Upper lobe of left lung (tissue), 6 donors: Measurements from ENCODE around the gene BTBD2. TPM values are rescaled to one million over a fixed set of nuclear protein-coding genes. Genes with fewer than 3 reads are reported as not detected.

Experiments used
- ATAC-seq, 2 donors: fragments of 200-7000 bp; cut with Tn5 transposase; one replicate each; pipeline ENCODE4 v1.9.1; 2022; ENCODE audit warnings: mild to moderate bottlenecking in 2 of 2, moderate library complexity in 2 of 2; ENCODE audit not compliant: low FRiP score in 2 of 2
- DNase-seq, 2 donors: peaks; one replicate each; pipeline ENCODE4 v3.0.0-alpha.2; 2019 to 2020
- H3K27ac ChIP-seq, 4 donors: fragments of 200-600 bp; sonication (generic); one replicate each; pipeline ENCODE4 v1.5.1; 2016 to 2019
- H3K27me3 ChIP-seq, 4 donors: fragments of 200-600 bp; sonication (generic); one replicate each; pipeline ENCODE4 v1.5.1; 2017 to 2019
- H3K36me3 ChIP-seq, 4 donors: fragments of 200-600 bp; sonication (generic); one replicate each; pipeline ENCODE4 v1.5.1; 2016 to 2019
- H3K4me1 ChIP-seq, 4 donors: fragments of 200-600 bp; sonication (generic); one replicate each; pipeline ENCODE4 v1.5.1; 2018 to 2019
- H3K4me3 ChIP-seq, 4 donors: fragments of 200-600 bp; sonication (generic); one replicate each; pipeline ENCODE4 v1.5.1; 2017 to 2019; ENCODE audit warnings: mild to moderate bottlenecking in 2 of 4, moderate library complexity in 1 of 4
- H3K9me3 ChIP-seq, 4 donors: fragments of 200-600 bp; sonication (generic); one replicate each; pipeline ENCODE4 v1.5.1; 2018 to 2019
- EP300 ChIP-seq, 4 donors: sonication (generic); formaldehyde crosslinking; IDR thresholded peaks; one replicate each; pipeline ENCODE4 v1.5.1; 2017; ENCODE audit warnings: antibody characterized with exemption in 4 of 4, control low read depth in 2 of 4
- POLR2A ChIP-seq, 4 donors: fragments of 450-650 bp; IDR thresholded peaks; one replicate each; pipeline ENCODE4 v1.5.1; 2016 to 2017; ENCODE audit warnings: antibody characterized with exemption in 4 of 4, mild to moderate bottlenecking in 2 of 4
- POLR2AphosphoS5 ChIP-seq, 2 donors: sonication (generic); formaldehyde crosslinking; IDR thresholded peaks; one replicate each; pipeline ENCODE4 v1.5.1; 2017; ENCODE audit warnings: antibody characterized with exemption in 2 of 2
- WGBS, 2 donors: methylation state at CpG; one replicate each; pipeline ENCODE4 v1.1.5; 2017 to 2018; 5-methylcytosine and 5-hydroxymethylcytosine counted together
- total RNA-seq, 6 donors: library from RNA; depleted of rRNA in 4 of 6; stranded (reverse); fragments of >200 nt in 4 of 6; gene quantifications; one replicate each; pipeline versions ENCODE4 v1.1.0 to v1.2.1, GENCODE V29; 2016 to 2021
- TF ChIP-seq, protein P1 (sequence below), 6 experiments: fragments of 450-650 bp in 4 of 6; fragments of 200-600 bp in 2 of 6; sonication (generic) in 2 of 6; IDR thresholded peaks; one replicate each; pipeline ENCODE4 v1.5.1; 2016 to 2019; ENCODE audit warnings: antibody characterized with exemption in 6 of 6
- donor health status: DM: no; HTN: no; CAD: no; lungs with moderate emphysema.
- donor health status: DM: no; HTN: yes; CAD: no; lungs with severe emphysema.

Gene BTBD2
- total RNA-seq, 6 donors from 2014 or later, result 49.0 to 87.3 (median 69.8) TPM

GRCh38 chr19:1967087-1967608 is 48.4 kb downstream of the BTBD2 start:
- Histone ChIP-seq H3K36me3 (peaks cover 6 to 34% (median 22%) of the 10 kb centered on the region in 4 donors), H3K27me3 (no peaks in the 10 kb centered on the region), H3K9me3 (no peaks in the 10 kb centered on the region), H3K4me1 (no peaks in the 10 kb centered on the region), H3K27ac (no peak overlapping the region), H3K4me3 (no peak overlapping the region)
- WGBS, 2 donors, result 84 to 88% methylated on average over 13 to 26 of the region's 26 CpGs
- no peak for ATAC-seq
- TF ChIP-seq POLR2A (IDR thresholded peaks at IDR 0.05), result no peak
- TF ChIP-seq, protein P1, sequence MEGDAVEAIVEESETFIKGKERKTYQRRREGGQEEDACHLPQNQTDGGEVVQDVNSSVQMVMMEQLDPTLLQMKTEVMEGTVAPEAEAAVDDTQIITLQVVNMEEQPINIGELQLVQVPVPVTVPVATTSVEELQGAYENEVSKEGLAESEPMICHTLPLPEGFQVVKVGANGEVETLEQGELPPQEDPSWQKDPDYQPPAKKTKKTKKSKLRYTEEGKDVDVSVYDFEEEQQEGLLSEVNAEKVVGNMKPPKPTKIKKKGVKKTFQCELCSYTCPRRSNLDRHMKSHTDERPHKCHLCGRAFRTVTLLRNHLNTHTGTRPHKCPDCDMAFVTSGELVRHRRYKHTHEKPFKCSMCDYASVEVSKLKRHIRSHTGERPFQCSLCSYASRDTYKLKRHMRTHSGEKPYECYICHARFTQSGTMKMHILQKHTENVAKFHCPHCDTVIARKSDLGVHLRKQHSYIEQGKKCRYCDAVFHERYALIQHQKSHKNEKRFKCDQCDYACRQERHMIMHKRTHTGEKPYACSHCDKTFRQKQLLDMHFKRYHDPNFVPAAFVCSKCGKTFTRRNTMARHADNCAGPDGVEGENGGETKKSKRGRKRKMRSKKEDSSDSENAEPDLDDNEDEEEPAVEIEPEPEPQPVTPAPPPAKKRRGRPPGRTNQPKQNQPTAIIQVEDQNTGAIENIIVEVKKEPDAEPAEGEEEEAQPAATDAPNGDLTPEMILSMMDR (IDR thresholded peaks at IDR 0.05), result no peak
- TF ChIP-seq EP300 (IDR thresholded peaks at IDR 0.05), result no peak
- no peak for TF ChIP-seq POLR2AphosphoS5 (IDR thresholded peaks at IDR 0.05)
- DNase-seq, result peak in 1 of 2 donors; percentile 64

- ATAC-seq, result no peak
- WGBS, 2 donors, result 93 to 96% methylated on average over 22 to 23 of the region's 23 CpGs
- TF ChIP-seq EP300 (IDR thresholded peaks at IDR 0.05) (no peak), POLR2AphosphoS5 (IDR thresholded peaks at IDR 0.05) (no peak), POLR2A (IDR thresholded peaks at IDR 0.05) (no peak)
- TF ChIP-seq, protein P1 (IDR thresholded peaks at IDR 0.05), result no peak
Observed at GRCh38 chr19:1962674-1963073, 52.8 kb downstream of the BTBD2 start.

GRCh38 chr19:1961000-1961883 is 54.3 kb downstream of the BTBD2 start:
- no peak for TF ChIP-seq EP300 (IDR thresholded peaks at IDR 0.05)
- TF ChIP-seq, protein P1 (IDR thresholded peaks at IDR 0.05), result no peak
- peak in 1 of 2 donors; percentile 80 for DNase-seq
- no peak overlapping the region for H3K4me3 ChIP-seq

More at GRCh38 chr19:1962674-1963073, 52.8 kb downstream of the BTBD2 start:
- H3K4me1 ChIP-seq, result no peaks in the 10 kb centered on the region
- peak in 1 of 2 donors; percentile 77 for DNase-seq
- no peaks in the 10 kb centered on the region for H3K27me3 ChIP-seq
- H3K36me3 ChIP-seq, result peaks cover 0 to 12% (median 0%) of the 10 kb centered on the region in 4 donors
- H3K27ac ChIP-seq, result no peak overlapping the region
- H3K4me3 ChIP-seq, result no peak overlapping the region
- H3K9me3 ChIP-seq, result no peaks in the 10 kb centered on the region

GRCh38 chr19:1959928-1960589 is 55.5 kb downstream of the BTBD2 start:
- H3K27me3 ChIP-seq, result no peaks in the 10 kb centered on the region
- 94 to 97% methylated on average over 20 to 32 of the region's 32 CpGs for WGBS, 2 donors
- peaks cover 0 to 12% (median 2%) of the 10 kb centered on the region in 4 donors for H3K36me3 ChIP-seq
- H3K4me1 ChIP-seq, result no peaks in the 10 kb centered on the region
- no peak for ATAC-seq
- no peaks in the 10 kb centered on the region for H3K9me3 ChIP-seq
- no peak overlapping the region for H3K27ac ChIP-seq
- TF ChIP-seq, protein P1 (IDR thresholded peaks at IDR 0.05), result no peak
- TF ChIP-seq EP300 (IDR thresholded peaks at IDR 0.05), result no peak
- no peak for TF ChIP-seq POLR2A (IDR thresholded peaks at IDR 0.05)
- TF ChIP-seq POLR2AphosphoS5 (IDR thresholded peaks at IDR 0.05), result no peak
- peak in 1 of 2 donors; percentile 73 for DNase-seq
- H3K4me3 ChIP-seq, result no peak overlapping the region

More at GRCh38 chr19:1961000-1961883, 54.3 kb downstream of the BTBD2 start:
- Histone ChIP-seq H3K36me3 (peaks cover 0 to 12% (median 0%) of the 10 kb centered on the region in 4 donors), H3K27ac (no peak overlapping the region), H3K4me1 (no peaks in the 10 kb centered on the region), H3K27me3 (no peaks in the 10 kb centered on the region), H3K9me3 (no peaks in the 10 kb centered on the region)
- WGBS, 2 donors, result 90 to 92% methylated on average over 37 to 38 of the region's 42 CpGs
- ATAC-seq, result peak; percentile 3 to 4
